Activated T-helper 1 cell treated with anti-CD3 and anti-CD28 coated beads, Interleukin-12 subunit alpha, Interleukin-12 subunit beta, Interleukin-2, Interleukin-4 antibody, amounts not matched to agents 30 ng/mL and 10 ng/mL and 1 ng/mL, durations not matched to agents 14 hours and 24 hours and 36 hours (primary cell): ENCODE data around the gene HERPUD2. TPM values are rescaled to one million over a fixed set of nuclear protein-coding genes. Genes with fewer than 3 reads are reported as not detected.
"Not testable (repeated sequence)": the region's sequence is repeated elsewhere in the genome, so short reads cannot be mapped to it uniquely, and the experiment has no call there.

Source experiments
- DNase-seq: peaks from one replicate; pipeline ENCODE4 v3.0.0; 2021; ENCODE audit warnings: low spot score
- H3K27ac Mint-ChIP-seq: one replicate; pipeline ENCODE4 v1.8.0; 2021; ENCODE audit warnings: mild to moderate bottlenecking, mixed read lengths
- H3K27me3 Mint-ChIP-seq: one replicate; pipeline ENCODE4 v1.8.0; 2022; ENCODE audit warnings: mild to moderate bottlenecking, moderate library complexity, mixed read lengths; ENCODE audit not compliant: insufficient read depth
- H3K36me3 Mint-ChIP-seq: one replicate; pipeline ENCODE4 v1.8.0; 2021; ENCODE audit warnings: low read depth, mixed read lengths
- H3K4me1 Mint-ChIP-seq: one replicate; pipeline ENCODE4 v1.8.0; 2021; ENCODE audit warnings: low read depth, mixed read lengths
- H3K4me3 Mint-ChIP-seq: one replicate; pipeline ENCODE4 v1.8.0; 2021; ENCODE audit warnings: mild to moderate bottlenecking, moderate library complexity, mixed read lengths
- H3K9me3 Mint-ChIP-seq: one replicate; pipeline ENCODE4 v1.8.0; 2021; ENCODE audit warnings: mixed read lengths
- intact Hi-C: fragments of 100-400 bp; cut with micrococcal nuclease; formaldehyde crosslinking; loops from one replicate; pipeline ENCODE4 v1.15.1; 2024
- total RNA-seq: library from RNA; stranded (reverse); gene quantifications from 2 replicates; pipeline ENCODE4 v1.2.3, GENCODE V29; 2022

The HERPUD2 gene
- total RNA-seq, 1 donor from 2014 or later = 24.8 TPM

GRCh38 chr7:35705932-35706461 is 11.1 kb upstream of the HERPUD2 start:
- peaks cover 12% of the 10 kb centered on the region for H3K27me3 Mint-ChIP-seq
- H3K9me3 Mint-ChIP-seq = no peaks in the 10 kb centered on the region
- intact Hi-C loops = no loop called here
- H3K4me3 Mint-ChIP-seq = no peak overlapping the region
- DNase-seq = no peak
- no peak overlapping the region for H3K27ac Mint-ChIP-seq
- peaks cover 2% of the 10 kb centered on the region for H3K36me3 Mint-ChIP-seq
- H3K4me1 Mint-ChIP-seq = peaks cover 27% of the 10 kb centered on the region

GRCh38 chr7:35704261-35704660 is 9.3 kb upstream of the HERPUD2 start:
- Mint-ChIP-seq H3K27ac (no peak overlapping the region), H3K9me3 (no peaks in the 10 kb centered on the region), H3K4me1 (peaks cover 32% of the 10 kb centered on the region), H3K27me3 (peaks cover 6% of the 10 kb centered on the region), H3K4me3 (no peak overlapping the region), H3K36me3 (no peaks in the 10 kb centered on the region)
- intact Hi-C loops = no loop called here
- DNase-seq = no peak

GRCh38 chr7:35702541-35702940 is 7.6 kb upstream of the HERPUD2 start:
- no peak for DNase-seq
- peaks cover 31% of the 10 kb centered on the region for H3K4me1 Mint-ChIP-seq
- peaks cover 2% of the 10 kb centered on the region for H3K36me3 Mint-ChIP-seq
- peaks cover 3% of the 10 kb centered on the region for H3K27me3 Mint-ChIP-seq
- H3K4me3 Mint-ChIP-seq = no peak overlapping the region
- H3K27ac Mint-ChIP-seq = no peak overlapping the region
- H3K9me3 Mint-ChIP-seq = no peaks in the 10 kb centered on the region
- intact Hi-C loops = no loop called here

GRCh38 chr7:35701287-35701900 is 6.5 kb upstream of the HERPUD2 start:
- intact Hi-C loops = no loop called here
- no peaks in the 10 kb centered on the region for H3K27me3 Mint-ChIP-seq
- no peak for DNase-seq
- H3K36me3 Mint-ChIP-seq = peaks cover 8% of the 10 kb centered on the region
- no peaks in the 10 kb centered on the region for H3K9me3 Mint-ChIP-seq
- peaks cover 42% of the 10 kb centered on the region for H3K4me1 Mint-ChIP-seq
- no peak overlapping the region for H3K4me3 Mint-ChIP-seq
- H3K27ac Mint-ChIP-seq = no peak overlapping the region

GRCh38 chr7:35700865-35701264 is 5.9 kb upstream of the HERPUD2 start:
- H3K4me1 Mint-ChIP-seq = peaks cover 44% of the 10 kb centered on the region
- DNase-seq = no peak
- H3K9me3 Mint-ChIP-seq = no peaks in the 10 kb centered on the region
- no peak overlapping the region for H3K4me3 Mint-ChIP-seq
- intact Hi-C loops = no loop called here
- peak overlapping the region; percentile 6 for H3K27ac Mint-ChIP-seq
- H3K36me3 Mint-ChIP-seq = peaks cover 8% of the 10 kb centered on the region
- no peaks in the 10 kb centered on the region for H3K27me3 Mint-ChIP-seq

- no peak overlapping the region for H3K4me3 Mint-ChIP-seq
- peaks cover 45% of the 10 kb centered on the region for H3K4me1 Mint-ChIP-seq
- intact Hi-C loops = no loop called here
- H3K27me3 Mint-ChIP-seq = no peaks in the 10 kb centered on the region
- peaks cover 8% of the 10 kb centered on the region for H3K36me3 Mint-ChIP-seq
- no peak for DNase-seq
- no peaks in the 10 kb centered on the region for H3K9me3 Mint-ChIP-seq
- peak overlapping the region; percentile 9 for H3K27ac Mint-ChIP-seq
Observed at GRCh38 chr7:35700333-35700732, 5.4 kb upstream of the HERPUD2 start.

GRCh38 chr7:35699796-35700305 is 4.9 kb upstream of the HERPUD2 start:
- Mint-ChIP-seq H3K27ac (peak overlapping the region; percentile 9), H3K27me3 (no peaks in the 10 kb centered on the region), H3K9me3 (no peaks in the 10 kb centered on the region), H3K36me3 (peaks cover 8% of the 10 kb centered on the region), H3K4me3 (no peak overlapping the region), H3K4me1 (peaks cover 48% of the 10 kb centered on the region)
- intact Hi-C loops = loop anchor here (10.0 kb wide), 2 partner anchors 585 to 695 kb away; no protein-coding TSS in a partner anchor
- no peak for DNase-seq

GRCh38 chr7:35698382-35698781 is 3.4 kb upstream of the HERPUD2 start:
- peaks cover 56% of the 10 kb centered on the region for H3K4me1 Mint-ChIP-seq
- H3K9me3 Mint-ChIP-seq = not testable (repeated sequence)

GRCh38 chr7:35697414-35698175 is 2.7 kb upstream of the HERPUD2 start:
- peaks cover 63% of the 10 kb centered on the region for H3K4me1 Mint-ChIP-seq
- intact Hi-C loops = loop anchor here (10.0 kb wide), 2 partner anchors 587 to 697 kb away; no protein-coding TSS in a partner anchor
- no peaks in the 10 kb centered on the region for H3K27me3 Mint-ChIP-seq

More at GRCh38 chr7:35698382-35698781, 3.4 kb upstream of the HERPUD2 start:
- H3K4me3 Mint-ChIP-seq, DNase-seq, H3K27me3 Mint-ChIP-seq, H3K27ac Mint-ChIP-seq: not testable (repeated sequence)
- intact Hi-C loops = loop anchor here (10.0 kb wide), 2 partner anchors 586 to 696 kb away; no protein-coding TSS in a partner anchor
- peaks cover 11% of the 10 kb centered on the region for H3K36me3 Mint-ChIP-seq

GRCh38 chr7:35695987-35696386 is 1.1 kb upstream of the HERPUD2 start:
- H3K27me3 Mint-ChIP-seq = no peaks in the 10 kb centered on the region
- peak overlapping the region; percentile 98 for H3K27ac Mint-ChIP-seq
- intact Hi-C loops = loop anchor here (1.0 to 10.0 kb wide), 11 partner anchors 13 to 699 kb away; partner anchors contain the start of gene EEPD1
- peaks cover 14% of the 10 kb centered on the region for H3K36me3 Mint-ChIP-seq
- H3K4me3 Mint-ChIP-seq = peak overlapping the region; percentile 99
- H3K4me1 Mint-ChIP-seq = peaks cover 73% of the 10 kb centered on the region
- no peaks in the 10 kb centered on the region for H3K9me3 Mint-ChIP-seq
- DNase-seq = no peak

More at GRCh38 chr7:35697414-35698175, 2.7 kb upstream of the HERPUD2 start:
- DNase-seq = no peak
- Mint-ChIP-seq H3K9me3 (no peaks in the 10 kb centered on the region), H3K27ac (no peak overlapping the region), H3K4me3 (peak overlapping the region; percentile 99), H3K36me3 (peaks cover 12% of the 10 kb centered on the region)

GRCh38 chr7:35695473-35695850 is 527 bp upstream of the HERPUD2 start:
- H3K27me3 Mint-ChIP-seq = no peaks in the 10 kb centered on the region
- intact Hi-C loops = loop anchor here (1.0 to 10.0 kb wide), 11 partner anchors 14 to 699 kb away; partner anchors contain the start of gene EEPD1
- peaks cover 73% of the 10 kb centered on the region for H3K4me1 Mint-ChIP-seq

GRCh38 chr7:35694161-35694783 is 663 bp downstream of the HERPUD2 start:
- Mint-ChIP-seq H3K4me3 (peak overlapping the region; percentile 96), H3K36me3 (peaks cover 16% of the 10 kb centered on the region), H3K27me3 (no peaks in the 10 kb centered on the region), H3K4me1 (peaks cover 71% of the 10 kb centered on the region), H3K27ac (peak overlapping the region; percentile 93), H3K9me3 (no peaks in the 10 kb centered on the region)
- intact Hi-C loops = loop anchor here (2.0 to 10.0 kb wide), 4 partner anchors 459 to 701 kb away; partner anchors contain the start of genes DPY19L1 and EEPD1
- no peak for DNase-seq

More at GRCh38 chr7:35695473-35695850, 527 bp upstream of the HERPUD2 start:
- no peak for DNase-seq
- peak overlapping the region; percentile 99 for H3K4me3 Mint-ChIP-seq
- H3K27ac Mint-ChIP-seq = peak overlapping the region; percentile 98
- peaks cover 14% of the 10 kb centered on the region for H3K36me3 Mint-ChIP-seq
- no peaks in the 10 kb centered on the region for H3K9me3 Mint-ChIP-seq
